ENCODE data around the gene BBS1.
"Not testable (repeated sequence)": the region's sequence is repeated elsewhere in the genome, so short reads cannot be mapped to it uniquely, and the experiment has no call there.

BBS1 gene

GRCh38 chr11:66510271-66510989 is at the start of gene BBS1:
Gene BBS1 (plus strand): TSS chr11:66510635. CDS start chr11:66510660, 25 bp downstream.
- H3K4me3 ChIP-seq (ENCODE audit: low read depth, low read length): peak within 1 kb of the TSS; percentile 67
- TF ChIP-seq CTCF (IDR thresholded peaks at IDR 0.05; ENCODE audit: borderline replicate concordance, insufficient read depth, low read depth, low read length): no peak

GRCh38 chr11:66462010-66462409 is 48.4 kb upstream of the BBS1 start:
- H3K4me3 ChIP-seq (ENCODE audit: low read depth, low read length): no peak overlapping the region
- no peak for TF ChIP-seq CTCF (IDR thresholded peaks at IDR 0.05; ENCODE audit: borderline replicate concordance, insufficient read depth, low read depth, low read length)

GRCh38 chr11:66462911-66463310 is 47.5 kb upstream of the BBS1 start:
- TF ChIP-seq CTCF (IDR thresholded peaks at IDR 0.05; ENCODE audit: borderline replicate concordance, insufficient read depth, low read depth, low read length): no peak
- no peak overlapping the region for H3K4me3 ChIP-seq (ENCODE audit: low read depth, low read length)

GRCh38 chr11:66464116-66464515 is 46.3 kb upstream of the BBS1 start:
- H3K4me3 ChIP-seq (ENCODE audit: low read depth, low read length): not testable (repeated sequence)

GRCh38 chr11:66464916-66465315 is 45.5 kb upstream of the BBS1 start:
- no peak overlapping the region for H3K4me3 ChIP-seq (ENCODE audit: low read depth, low read length)
- TF ChIP-seq CTCF (IDR thresholded peaks at IDR 0.05; ENCODE audit: borderline replicate concordance, insufficient read depth, low read depth, low read length): no peak

GRCh38 chr11:66465373-66466224 is 44.8 kb upstream of the BBS1 start:
- no peak overlapping the region for H3K4me3 ChIP-seq (ENCODE audit: low read depth, low read length)
- TF ChIP-seq CTCF (IDR thresholded peaks at IDR 0.05; ENCODE audit: borderline replicate concordance, insufficient read depth, low read depth, low read length): no peak

- peak within 1 kb of the TSS; percentile 42 for H3K4me3 ChIP-seq (ENCODE audit: low read depth, low read length)
- TF ChIP-seq CTCF (IDR thresholded peaks at IDR 0.05; ENCODE audit: borderline replicate concordance, insufficient read depth, low read depth, low read length): no peak
Measured at GRCh38 chr11:66466225-66467033, 44.0 kb upstream of the BBS1 start, which contains the start of gene PELI3. Gene PELI3 (plus strand): TSS chr11:66466905. CDS start chr11:66468129, 1,224 bp downstream.

Measured in GM12875 (cell line).